Right lung (tissue), 5 donors: ENCODE measurements around the gene RFX1. TPM values are rescaled to one million over a fixed set of nuclear protein-coding genes. Genes with fewer than 3 reads are reported as not detected.
A peak's percentile ranks its signal among the peaks of the same experiment; 100 is the strongest.
"Not testable (repeated sequence)": the region's sequence is repeated elsewhere in the genome, so short reads cannot be mapped to it uniquely, and the experiment has no call there.

Experiments
- DNase-seq, 2 donors: peaks; one replicate each; pipeline ENCODE4 v3.0.0-alpha.2; 2013
- polyA plus RNA-seq, 5 donors: library from polyadenylated mRNA; unstranded; fragments of 120-200 nt; gene quantifications; one replicate each; pipeline versions ENCODE4 v1.2.1 to v1.2.3, GENCODE V29; 2013; ENCODE audit warnings: inconsistent platforms in 1 of 5, low replicate concordance in 1 of 5; ENCODE audit not compliant: insufficient read length in 5 of 5, insufficient read depth in 1 of 5

Gene RFX1
- polyA plus RNA-seq, 5 donors = 7.4 to 15.1 (median 10.7) TPM

- DNase-seq = no peak
These were observed 22.8 kb upstream of the RFX1 start for GRCh38 chr19:14028901-14029300.

- DNase-seq = no peak
These were observed 21.8 kb upstream of the RFX1 start, which contains the start of gene RLN3 for GRCh38 chr19:14027856-14028450. Gene RLN3, plus strand, starts transcription at chr19:14028148. Its CDS starts 57 bp downstream, at chr19:14028205.

GRCh38 chr19:14026652-14027192, 20.6 kb upstream of the RFX1 start:
- DNase-seq = not testable (repeated sequence)

- peak in 1 of 2 donors; percentile 30 for DNase-seq
These were observed 17.5 kb upstream of the RFX1 start for GRCh38 chr19:14023404-14024235.

GRCh38 chr19:14022469-14022868, 16.3 kb upstream of the RFX1 start:
- DNase-seq = no peak

GRCh38 chr19:14021474-14021873, 15.4 kb upstream of the RFX1 start:
- DNase-seq = no peak

GRCh38 chr19:14019739-14020138, 13.6 kb upstream of the RFX1 start:
- DNase-seq = not testable (repeated sequence)

- DNase-seq = no peak
These were observed 13.0 kb upstream of the RFX1 start for GRCh38 chr19:14019100-14019499.

- no peak for DNase-seq
These were observed 9.5 kb upstream of the RFX1 start for GRCh38 chr19:14015524-14016035.

- DNase-seq = no peak
These were observed 6.3 kb upstream of the RFX1 start for GRCh38 chr19:14012378-14012915.

GRCh38 chr19:14006766-14007562, 844 bp upstream of the RFX1 start:
- no peak for DNase-seq

GRCh38 chr19:14005349-14006084, 603 bp downstream of the RFX1 start:
- DNase-seq = peak; percentile 87 to 89

- DNase-seq = peak; percentile 18 to 32
These were observed 1.3 kb downstream of the RFX1 start for GRCh38 chr19:14004619-14005348.

- DNase-seq = no peak
These were observed 2.7 kb downstream of the RFX1 start for GRCh38 chr19:14003251-14004055.

GRCh38 chr19:14002571-14003250, 3.4 kb downstream of the RFX1 start:
- DNase-seq = no peak

GRCh38 chr19:14000691-14001375, 5.3 kb downstream of the RFX1 start:
- no peak for DNase-seq

GRCh38 chr19:13999085-13999484, 7.0 kb downstream of the RFX1 start:
- no peak for DNase-seq

- DNase-seq = no peak
These were observed 7.7 kb downstream of the RFX1 start for GRCh38 chr19:13998426-13998825.
